A673 (cell line): ENCODE results near the gene EML3. TPM values are rescaled to one million over a fixed set of nuclear protein-coding genes. Genes with fewer than 3 reads are reported as not detected.

Source experiments
- BruUV-seq: library from RNA; stranded (reverse); fragments of 400-500 nt; replicated peaks from 2 replicates; lab custom pipeline; 2021; lab: Mats Ljungman, UMichigan
- CTCF ChIA-PET: fragments of 300-600 bp; sonication (Branson Sonifier 250); formaldehyde crosslinking; loops from one replicate; lab custom pipeline; 2022; ENCODE audit warnings: antibody characterized with exemption; lab: Charles Lee
- POLR2A ChIA-PET: fragments of 300-600 bp; sonication (Branson Sonifier 250); formaldehyde crosslinking; loops from one replicate; lab custom pipeline; 2022; ENCODE audit warnings: antibody characterized with exemption; ENCODE audit not compliant: low non-redundant PET; lab: Charles Lee
- DNase-seq: peaks from one replicate; pipeline ENCODE4 v3.0.0-alpha.2; 2015; ENCODE audit warnings: low spot score
- H3K27ac ChIP-seq: fragments of 200-600 bp; sonication (generic); 2 replicates; pipeline ENCODE4 v1.5.1; 2016; ENCODE audit warnings: mixed run types, low read depth, mild to moderate bottlenecking, mixed read lengths, antibody characterized with exemption, low read length; ENCODE audit not compliant: poor library complexity, severe bottlenecking
- H3K27me3 ChIP-seq: fragments of 200-600 bp; sonication (generic); replicated peaks from 2 replicates; pipeline ENCODE4 v1.6.1; 2017; ENCODE audit warnings: mixed run types, low read depth, mild to moderate bottlenecking, mixed read lengths, antibody characterized with exemption, low read length; ENCODE audit not compliant: insufficient read depth, poor library complexity
- H3K36me3 ChIP-seq: fragments of 200-600 bp; sonication (generic); 2 replicates; pipeline ENCODE4 v1.6.1; 2016; ENCODE audit warnings: mixed run types, mild to moderate bottlenecking, mixed read lengths, antibody characterized with exemption, low read length; ENCODE audit not compliant: insufficient read depth, poor library complexity, severe bottlenecking
- H3K4me1 ChIP-seq: fragments of 200-600 bp; sonication (generic); 2 replicates; pipeline ENCODE4 v1.6.1; 2017; ENCODE audit warnings: mixed run types, mild to moderate bottlenecking, mixed read lengths, antibody characterized with exemption, low read length; ENCODE audit not compliant: insufficient read depth, poor library complexity, severe bottlenecking
- H3K4me3 ChIP-seq: fragments of 200-600 bp; sonication (generic); 2 replicates; pipeline ENCODE4 v1.5.1; 2016; ENCODE audit warnings: low read depth, mixed run types, mild to moderate bottlenecking, mixed read lengths, low read length; ENCODE audit not compliant: poor library complexity, severe bottlenecking
- H3K9me3 ChIP-seq: fragments of 200-600 bp; sonication (generic); 2 replicates; pipeline ENCODE4 v1.6.1; 2016; ENCODE audit warnings: mixed run types, low read depth, mild to moderate bottlenecking, mixed read lengths, antibody characterized with exemption, low read length; ENCODE audit not compliant: poor library complexity, severe bottlenecking
- CTCF ChIP-seq: fragments of 300-800, 200-600 bp; sonication (generic); conservative IDR thresholded peaks from 2 replicates; pipeline ENCODE4 v1.5.1; 2017; ENCODE audit warnings: low read depth, mild to moderate bottlenecking, antibody characterized with exemption, low read length, moderate library complexity, mixed read lengths
- EZH2 ChIP-seq: fragments of 200-600 bp; sonication (generic); IDR thresholded peaks from 2 replicates; pipeline ENCODE4 v1.6.1; 2017; ENCODE audit warnings: borderline replicate concordance, low read depth, mild to moderate bottlenecking, mixed read lengths, antibody characterized with exemption, low read length; ENCODE audit not compliant: poor library complexity, severe bottlenecking
- intact Hi-C: fragments of 100-400 bp; cut with micrococcal nuclease; formaldehyde crosslinking; loops from one replicate; pipeline ENCODE4 v1.10.0; 2022; ENCODE audit not compliant: unreplicated experiment
- total RNA-seq: library from RNA; stranded (reverse); gene quantifications from 2 replicates; pipeline ENCODE4 v1.2.3, GENCODE V29; 2021

The EML3 gene
- total RNA-seq, 1 experiment from 2014 or later = 21.3 TPM

GRCh38 chr11:62558669-62559068 lies 53.9 kb downstream of the EML3 start:
- BruUV-seq = no TSS peak
- POLR2A ChIA-PET = interaction anchor here (0.6 to 0.7 kb wide), 2 partner anchors 33 to 134 kb away, joined by 3 to 5 read pairs; partner anchors contain the start of gene TUT1
- Histone ChIP-seq H3K4me1 (peaks cover 66% of the 10 kb centered on the region), H3K27me3 (no peaks in the 10 kb centered on the region), H3K9me3 (no peaks in the 10 kb centered on the region), H3K4me3 (no peak overlapping the region), H3K27ac (peak overlapping the region; percentile 79), H3K36me3 (peaks cover 70% of the 10 kb centered on the region)
- CTCF ChIA-PET = interaction anchor here (0.7 to 3.1 kb wide), 4 partner anchors 15 to 164 kb away, joined by 3 to 41 read pairs (median 16); partner anchors contain the start of gene EEF1G
- no peak for TF ChIP-seq EZH2
- TF ChIP-seq CTCF = no peak
- intact Hi-C loops = no loop called here
- no peak for DNase-seq

- intact Hi-C loops = no loop called here
- Histone ChIP-seq H3K9me3 (no peaks in the 10 kb centered on the region), H3K4me3 (no peak overlapping the region), H3K27me3 (no peaks in the 10 kb centered on the region), H3K4me1 (peaks cover 83% of the 10 kb centered on the region), H3K36me3 (peaks cover 53% of the 10 kb centered on the region), H3K27ac (peak overlapping the region; percentile 77)
- ChIA-PET CTCF (interaction anchor here (0.7 to 0.8 kb wide), 2 partner anchors 14 to 132 kb away, joined by 3 read pairs; no protein-coding TSS in a partner anchor), POLR2A (interaction anchor here (0.7 kb wide), 1 partner anchor 606 kb away, joined by 4 read pairs; no protein-coding TSS in a partner anchor)
- no peak for TF ChIP-seq CTCF
- TF ChIP-seq EZH2 = no peak
- BruUV-seq = no TSS peak
- no peak for DNase-seq
These were observed 55.5 kb downstream of the EML3 start for GRCh38 chr11:62556875-62557631.

- H3K36me3 ChIP-seq = peaks cover 46% of the 10 kb centered on the region
- ChIA-PET POLR2A (no interaction called here), CTCF (interaction anchor here (0.8 to 1.2 kb wide), 2 partner anchors 14 to 132 kb away, joined by 3 to 4 read pairs; no protein-coding TSS in a partner anchor)
These were observed 56.3 kb downstream of the EML3 start for GRCh38 chr11:62556108-62556874.

More at GRCh38 chr11:62556108-62556874, 56.3 kb downstream of the EML3 start:
- Histone ChIP-seq H3K27ac (peak overlapping the region; percentile 77), H3K9me3 (no peaks in the 10 kb centered on the region), H3K4me1 (peaks cover 88% of the 10 kb centered on the region), H3K4me3 (no peak overlapping the region), H3K27me3 (no peaks in the 10 kb centered on the region)
- no TSS peak for BruUV-seq
- peak; percentile 91 for DNase-seq
- no peak for TF ChIP-seq CTCF
- intact Hi-C loops = no loop called here
